HG02885 (cell line): ENCODE results near the gene SOCS2.
"Not testable (repeated sequence)": the region's sequence is repeated elsewhere in the genome, so short reads cannot be mapped to it uniquely, and the experiment has no call there.

ENCODE experiments used
- ATAC-seq: cut with Tn5 transposase; IDR thresholded peaks from one replicate; pipeline ENCODE4 v1.9.1; 2021; ENCODE audit warnings: mild to moderate bottlenecking; ENCODE audit not compliant: unreplicated experiment, poor library complexity

The SOCS2 gene

DNA sequence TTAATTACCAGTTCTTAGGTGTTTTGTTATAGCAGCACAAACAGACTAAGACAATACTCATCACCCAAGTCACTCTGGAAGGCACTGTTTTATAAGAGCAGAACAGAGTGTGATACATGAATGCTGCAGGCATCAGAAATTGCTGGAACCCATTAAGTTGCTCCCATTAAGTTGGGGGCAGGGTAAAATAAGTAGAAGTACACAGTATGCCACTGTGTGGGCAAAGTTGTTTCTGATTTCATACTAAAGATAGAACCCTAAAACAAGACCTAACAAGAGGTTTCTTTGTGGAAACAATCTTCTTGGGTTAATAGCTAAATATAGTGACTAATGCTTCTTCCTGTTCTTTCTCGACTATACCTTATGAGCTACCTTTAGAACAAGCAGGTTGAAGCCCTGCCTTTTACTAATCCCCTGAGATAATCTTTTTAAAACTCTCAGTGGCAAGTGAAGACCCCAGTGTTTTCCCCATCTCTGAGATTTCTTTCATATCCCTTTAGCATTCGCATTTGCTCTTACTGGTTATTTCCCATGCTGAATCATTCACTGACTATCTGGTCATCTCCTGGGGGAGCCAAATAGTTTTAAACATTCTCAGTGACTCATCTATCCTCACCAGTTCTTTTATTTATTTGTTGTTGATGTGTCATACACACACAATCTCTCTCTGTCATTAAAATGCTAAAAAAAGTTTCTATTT is 52.3 kb downstream of the SOCS2 start:
- peak; percentile 70 for ATAC-seq

DNA sequence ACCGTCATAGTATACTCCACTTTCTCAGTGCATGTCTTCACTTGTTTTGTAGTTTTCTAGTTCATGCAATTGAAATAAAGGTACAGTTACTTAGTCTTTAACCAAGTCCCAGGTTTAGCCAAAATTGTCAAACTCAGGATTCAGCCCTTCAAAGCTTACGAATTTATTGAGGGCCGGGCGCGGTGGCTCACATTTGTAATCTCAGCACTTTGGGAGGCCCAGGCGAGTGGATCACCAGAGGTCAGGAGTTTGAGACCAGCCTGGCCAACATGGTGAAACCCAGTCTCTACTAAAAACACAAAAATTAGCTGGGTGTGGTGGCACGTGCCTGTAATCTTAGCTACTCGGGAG is 52.8 kb downstream of the SOCS2 start:
- ATAC-seq, result not testable (repeated sequence)

DNA sequence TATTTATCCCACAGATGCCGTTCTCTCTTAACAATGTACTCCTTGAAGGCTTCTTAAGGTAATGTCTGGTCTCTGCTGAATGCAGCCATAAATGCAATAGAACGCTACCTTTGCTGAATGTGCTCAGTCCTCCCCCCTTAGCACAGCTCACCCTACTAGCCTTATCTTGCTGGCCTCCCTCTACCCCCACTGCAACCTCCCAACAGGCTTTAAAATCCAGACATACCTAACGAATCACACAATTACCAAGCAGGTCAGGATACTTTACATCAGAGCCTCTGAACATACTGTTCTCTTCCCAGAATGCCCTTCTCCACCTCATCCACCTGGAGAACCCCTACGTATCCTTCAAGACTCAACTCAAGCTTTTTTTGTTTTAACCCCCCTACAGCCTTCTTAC is 53.7 kb downstream of the SOCS2 start:
- no peak for ATAC-seq
